ENCODE measurements around the gene LRRC8B. TPM values are rescaled to one million over a fixed set of nuclear protein-coding genes. Genes with fewer than 3 reads are reported as not detected.
"Not testable (repeated sequence)": the region's sequence is repeated elsewhere in the genome, so short reads cannot be mapped to it uniquely, and the experiment has no call there.

LRRC8B gene
- 10.0 and 15.6 TPM in 2 replicates for total RNA-seq (2014; rRNA removed; shearing (Covaris generic))

DNA sequence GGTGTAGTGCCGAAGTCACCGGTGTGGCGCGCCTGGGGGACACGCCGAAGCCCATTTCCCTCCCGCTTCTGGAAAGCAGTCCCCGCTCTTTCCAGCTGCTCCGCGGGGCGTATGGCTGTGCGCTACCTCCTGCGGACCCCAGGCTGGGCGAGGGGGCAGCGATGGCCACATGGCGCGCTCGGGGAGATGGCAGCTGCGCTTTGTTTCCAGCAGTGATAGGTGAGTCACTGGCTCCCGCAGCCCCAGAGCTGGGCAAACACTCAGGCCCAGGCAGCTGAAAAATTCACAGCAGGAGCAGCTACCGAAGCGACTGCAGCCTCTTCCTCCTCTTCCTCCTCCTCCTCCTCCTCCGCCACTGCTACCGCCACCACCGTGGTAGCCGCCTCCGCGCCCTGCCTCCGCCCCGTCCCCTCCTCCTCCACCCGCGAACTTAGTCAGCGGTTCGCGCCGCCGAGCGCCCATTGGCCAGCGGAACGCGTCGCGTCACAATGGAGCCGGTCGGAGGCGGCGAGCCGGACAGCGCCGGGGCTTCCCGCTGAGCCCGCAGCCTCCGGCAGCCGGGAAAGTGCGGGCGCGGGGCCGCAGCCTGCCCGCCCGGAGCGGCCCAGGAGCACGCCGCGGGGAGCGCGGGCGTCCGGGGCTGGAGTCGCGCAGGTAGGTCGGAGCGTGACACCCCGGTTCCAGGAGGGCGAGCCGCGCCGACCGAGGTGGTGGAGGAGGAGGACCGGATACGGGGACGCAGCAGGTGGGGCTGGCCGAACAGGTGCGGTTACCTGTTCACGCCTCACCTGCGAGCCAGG, at the start of gene LRRC8B:
LRRC8B (plus strand) TSS at position 461 of the 800 bp plus-strand sequence. CDS start 57,822 bp downstream, outside the sequence.
- in situ Hi-C loops (cut with HindIII; ENCODE audit: low sequenced_read_pairs): no loop called here
- peak; percentile 79 for DNase-seq (ENCODE audit: low spot score)

DNA sequence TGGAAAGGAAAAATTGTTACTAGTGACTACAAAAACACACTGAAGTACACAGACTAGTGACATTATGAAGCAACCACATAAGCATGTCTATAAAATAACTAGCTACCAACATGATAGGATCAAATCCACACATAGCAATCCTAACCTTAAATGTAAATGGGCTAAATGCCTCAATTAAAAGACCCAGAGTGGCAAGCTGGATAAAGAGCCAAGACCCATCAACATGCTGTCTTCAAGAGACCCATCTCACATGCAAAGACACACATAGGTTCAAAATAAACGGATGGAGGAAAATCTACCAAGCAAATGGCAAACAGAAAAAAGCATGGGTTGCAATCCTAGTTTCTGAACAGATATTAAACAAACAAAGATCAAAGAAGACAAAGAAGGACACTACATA, 49.4 kb upstream of the LRRC8B start:
- in situ Hi-C loops (cut with HindIII; ENCODE audit: low sequenced_read_pairs): no loop called here
- DNase-seq (ENCODE audit: low spot score): no peak

DNA sequence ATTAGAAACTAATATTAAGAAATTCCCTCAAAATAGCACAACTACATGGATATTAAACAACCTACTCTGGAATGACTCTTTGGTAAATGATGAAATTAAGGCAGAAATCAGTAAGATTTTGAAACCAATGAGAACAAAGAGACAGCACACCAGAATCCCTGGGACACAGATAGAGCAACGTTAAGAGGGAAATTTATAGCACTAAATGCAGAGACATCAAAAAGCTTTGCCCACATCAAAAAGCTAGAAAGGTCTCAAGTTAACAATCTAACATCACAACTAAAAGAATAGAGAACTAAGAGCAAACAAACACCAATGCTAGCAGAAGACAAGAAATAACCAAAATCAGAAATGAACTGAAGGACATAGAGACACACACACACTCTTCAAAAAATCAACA, 48.6 kb upstream of the LRRC8B start:
- DNase-seq (ENCODE audit: low spot score): no peak
- in situ Hi-C loops (cut with HindIII; ENCODE audit: low sequenced_read_pairs): no loop called here

DNA sequence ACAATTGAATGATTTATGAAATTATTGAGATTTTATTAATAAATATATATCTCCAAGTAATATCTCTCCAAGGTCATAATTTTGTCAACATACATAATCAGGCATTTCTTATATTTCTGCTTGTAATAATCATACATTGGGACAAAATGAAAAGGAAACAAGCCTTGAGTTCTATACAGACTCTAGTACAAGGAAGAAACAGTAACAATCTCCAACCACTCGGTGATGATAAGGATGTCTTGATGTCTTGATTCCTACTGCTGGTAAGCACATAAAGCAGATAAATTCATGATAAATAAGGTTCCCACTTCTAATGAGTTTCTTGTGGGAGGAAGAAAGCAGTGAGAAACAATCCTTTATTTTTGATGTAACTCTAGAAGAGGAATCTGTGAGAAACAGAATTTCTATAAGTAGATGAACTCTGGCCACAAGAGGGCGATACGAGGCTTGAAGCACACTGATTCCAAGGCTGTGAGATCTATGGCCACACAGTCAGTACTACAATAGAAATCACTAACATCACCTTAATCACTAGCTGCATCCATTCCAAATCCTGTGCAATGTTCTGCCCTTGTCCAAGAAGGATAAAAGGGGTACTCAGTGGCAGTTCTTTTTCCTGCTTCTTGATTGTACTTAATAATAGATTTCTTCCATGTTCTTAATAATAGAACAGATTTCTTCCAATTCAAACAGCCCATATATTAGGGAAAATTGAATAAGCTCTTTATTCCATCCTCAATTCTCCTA, 41.4 kb upstream of the LRRC8B start:
- in situ Hi-C loops (cut with HindIII; ENCODE audit: low sequenced_read_pairs): no loop called here
- DNase-seq (ENCODE audit: low spot score): peak; percentile 83

DNA sequence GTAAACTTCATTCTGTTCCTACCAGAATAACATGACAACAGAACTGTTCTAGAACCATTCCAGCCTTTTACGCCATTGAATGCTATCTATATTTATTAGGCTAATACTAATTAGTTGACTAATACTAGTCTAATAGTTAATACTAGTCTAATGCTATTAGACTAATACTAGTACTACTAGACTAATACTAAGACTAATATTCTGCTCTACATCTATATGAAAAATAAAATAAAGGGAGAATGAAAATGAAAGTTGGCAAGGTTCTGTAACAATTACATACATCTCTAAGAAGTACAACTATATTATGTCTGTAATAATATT, 40.9 kb upstream of the LRRC8B start:
- in situ Hi-C loops (cut with HindIII; ENCODE audit: low sequenced_read_pairs): no loop called here
- no peak for DNase-seq (ENCODE audit: low spot score)

DNA sequence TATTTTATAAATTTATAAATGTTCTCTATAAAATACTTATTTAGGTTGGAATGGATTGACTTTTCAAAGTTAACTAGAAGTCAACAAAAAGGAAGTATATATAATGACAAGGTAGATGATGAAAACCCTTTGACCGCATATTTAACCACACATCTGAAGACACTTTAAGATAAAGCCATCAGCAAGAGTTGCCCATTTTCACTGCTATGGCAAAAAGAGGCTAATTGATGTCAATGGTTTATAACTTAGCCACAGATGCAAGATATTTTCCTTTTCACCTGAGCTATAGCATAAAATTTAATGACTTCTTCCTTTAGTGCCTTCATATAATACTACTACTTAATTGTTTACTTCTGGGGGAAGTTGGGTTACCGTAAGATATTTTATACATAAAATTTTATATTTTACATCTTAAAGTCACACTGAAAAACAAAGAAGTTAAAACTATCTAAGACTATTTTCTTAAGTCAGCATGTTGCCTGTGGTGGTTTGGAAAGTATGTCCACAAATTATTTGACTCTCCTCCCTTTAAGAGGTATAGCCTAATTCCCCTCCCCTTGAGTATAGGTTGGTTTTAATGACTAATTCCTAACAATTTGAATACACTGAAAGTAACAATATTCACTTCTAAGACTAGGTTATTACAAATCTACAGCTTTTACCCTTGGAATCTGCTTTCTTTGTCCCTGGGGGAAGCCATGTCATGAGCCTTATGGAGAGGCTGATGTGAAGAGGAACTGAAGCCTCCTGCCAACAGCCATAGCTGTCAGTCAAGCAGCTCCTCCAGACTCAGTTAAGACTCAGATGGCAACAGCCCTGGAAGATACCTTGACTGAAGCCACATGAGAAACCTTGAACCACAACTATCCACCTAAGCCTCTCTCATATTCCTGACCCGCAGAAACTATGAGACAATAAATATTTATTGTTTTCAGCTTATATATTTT, 40.3 kb upstream of the LRRC8B start:
- in situ Hi-C loops (cut with HindIII; ENCODE audit: low sequenced_read_pairs): no loop called here

DNA sequence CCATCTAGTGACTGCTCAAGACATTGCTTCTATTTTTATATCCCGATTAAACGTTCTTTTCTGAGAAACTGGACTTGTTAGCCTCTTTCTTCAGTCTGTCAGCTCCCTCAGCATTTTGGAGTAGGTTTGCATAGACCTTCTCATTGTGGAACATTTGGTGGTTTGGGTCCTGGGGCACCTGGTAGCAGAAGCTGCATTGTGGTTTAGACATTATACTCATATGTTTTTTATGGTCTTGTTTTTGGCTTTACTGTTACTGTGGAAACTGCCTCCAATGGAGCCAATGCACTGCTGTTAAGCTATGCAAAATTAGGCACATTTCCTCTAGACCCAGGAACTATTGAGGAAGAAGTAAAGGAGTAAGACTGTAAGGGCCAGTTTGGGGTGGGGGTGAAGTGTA, 36.7 kb upstream of the LRRC8B start:
- in situ Hi-C loops (cut with HindIII; ENCODE audit: low sequenced_read_pairs): no loop called here
- DNase-seq (ENCODE audit: low spot score): no peak

More for the DNA sequence above, 40.3 kb upstream of the LRRC8B start:
- no peak for DNase-seq (ENCODE audit: low spot score)

DNA sequence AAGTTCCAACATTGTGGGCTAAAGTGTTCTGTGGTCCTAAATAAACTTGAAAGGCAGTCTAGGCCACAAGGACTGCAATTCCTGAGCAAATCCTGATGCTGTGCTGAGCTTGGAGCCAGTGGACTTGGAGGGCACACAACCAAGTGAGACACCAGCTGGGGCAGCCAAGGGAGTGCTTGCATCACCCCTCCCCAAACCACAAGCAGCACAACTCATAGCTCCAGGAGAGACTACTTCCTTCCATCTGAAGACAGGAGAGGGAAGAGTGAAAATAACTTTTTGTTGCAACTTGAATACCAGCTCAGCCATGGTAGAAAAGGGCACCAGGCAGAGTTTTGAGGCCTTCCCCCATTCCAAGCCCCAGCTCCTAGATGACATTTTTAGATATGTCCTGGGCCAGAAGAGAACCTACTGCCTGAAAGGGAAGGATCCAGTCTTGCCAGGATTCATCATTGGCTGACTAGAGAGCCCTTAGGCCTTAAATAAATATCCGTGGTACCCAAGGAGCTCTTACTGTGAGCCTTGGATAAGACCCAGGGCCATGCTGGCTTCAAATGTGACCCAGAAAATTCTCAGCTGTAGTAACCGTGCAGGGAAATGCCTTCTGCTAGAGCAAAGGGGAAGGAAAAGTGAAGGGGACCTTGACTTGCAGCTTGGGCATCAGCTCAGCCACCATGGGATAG, 35.4 kb upstream of the LRRC8B start:
- in situ Hi-C loops (cut with HindIII; ENCODE audit: low sequenced_read_pairs): no loop called here
- peak; percentile 19 for DNase-seq (ENCODE audit: low spot score)

DNA sequence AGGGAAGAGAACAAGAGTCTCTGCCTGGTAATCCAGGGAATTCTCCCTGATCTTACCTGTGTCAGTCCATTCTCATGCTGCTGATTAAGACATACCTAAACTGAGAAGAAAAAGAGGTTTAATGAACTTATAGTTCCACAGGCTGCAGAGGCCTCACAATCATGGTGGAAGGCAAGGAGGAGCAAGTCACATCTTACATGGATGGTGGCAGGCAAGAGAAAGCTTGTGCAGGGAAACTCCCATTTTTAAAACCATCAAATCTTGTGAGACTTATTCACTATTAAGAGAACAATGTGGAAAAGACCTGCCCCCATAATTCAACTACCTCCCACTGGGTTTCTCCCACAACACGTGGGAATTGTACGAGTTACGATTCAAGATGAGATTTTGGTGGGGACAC, 34.2 kb upstream of the LRRC8B start:
- in situ Hi-C loops (cut with HindIII; ENCODE audit: low sequenced_read_pairs): no loop called here
- no peak for DNase-seq (ENCODE audit: low spot score)

DNA sequence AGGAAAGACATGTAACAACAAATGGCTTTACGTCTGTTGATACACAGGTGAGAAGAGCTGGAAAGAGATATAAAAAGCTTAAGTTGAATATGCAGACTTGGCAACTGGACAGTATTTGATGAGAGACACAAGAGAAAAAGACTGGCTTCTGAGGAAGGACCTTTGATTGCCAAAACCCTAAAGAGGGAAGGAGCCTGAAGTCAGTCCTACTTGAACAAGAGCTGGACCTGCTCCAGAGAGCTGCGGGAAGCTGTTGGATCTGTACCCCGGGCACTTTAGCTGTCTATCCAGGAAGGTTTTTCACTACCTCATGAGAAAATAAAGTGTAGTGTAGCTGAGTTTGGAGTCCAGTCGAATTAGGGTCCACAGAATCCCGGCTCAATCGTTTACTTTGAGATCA, 25.3 kb upstream of the LRRC8B start:
- DNase-seq (ENCODE audit: low spot score): peak; percentile 8
- in situ Hi-C loops (cut with HindIII; ENCODE audit: low sequenced_read_pairs): no loop called here

DNA sequence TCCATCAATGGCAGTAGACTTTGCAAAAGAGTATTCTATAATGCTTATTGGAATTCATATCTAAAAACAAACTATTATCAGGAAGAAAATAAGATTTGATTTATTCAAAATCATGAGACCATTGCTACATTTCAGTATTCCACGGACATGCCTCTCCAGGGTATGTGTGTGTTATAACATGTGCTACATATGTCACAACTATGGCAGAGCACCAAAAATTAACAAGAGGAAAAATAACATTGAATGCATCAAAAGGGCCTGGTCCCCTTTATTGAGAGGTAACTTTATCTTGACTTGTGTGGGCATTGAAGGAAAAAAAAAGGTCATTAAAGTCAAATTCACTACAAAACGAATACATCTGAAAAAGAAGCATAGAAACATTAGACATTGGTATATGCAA, 22.6 kb upstream of the LRRC8B start:
- in situ Hi-C loops (cut with HindIII; ENCODE audit: low sequenced_read_pairs): no loop called here
- no peak for DNase-seq (ENCODE audit: low spot score)

DNA sequence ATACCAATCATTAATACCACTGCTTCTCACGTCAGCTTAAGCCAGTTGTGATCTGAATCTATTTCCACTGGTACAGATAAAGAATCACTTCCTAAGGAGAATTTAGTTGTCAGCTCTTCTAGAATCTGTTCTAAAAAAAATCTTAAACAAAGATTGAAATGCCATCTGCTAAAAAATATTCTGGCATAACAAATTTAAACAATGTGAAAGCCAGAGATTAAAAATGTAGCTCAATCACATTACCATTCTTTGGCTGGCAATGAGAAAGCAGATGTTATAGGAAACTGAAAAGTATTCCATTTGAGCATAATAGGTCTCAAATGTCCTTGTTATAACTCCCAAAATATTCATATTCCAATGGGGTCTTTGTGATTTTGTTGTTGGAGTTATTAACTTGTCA, 21.7 kb upstream of the LRRC8B start:
- in situ Hi-C loops (cut with HindIII; ENCODE audit: low sequenced_read_pairs): no loop called here
- DNase-seq (ENCODE audit: low spot score): no peak

DNA sequence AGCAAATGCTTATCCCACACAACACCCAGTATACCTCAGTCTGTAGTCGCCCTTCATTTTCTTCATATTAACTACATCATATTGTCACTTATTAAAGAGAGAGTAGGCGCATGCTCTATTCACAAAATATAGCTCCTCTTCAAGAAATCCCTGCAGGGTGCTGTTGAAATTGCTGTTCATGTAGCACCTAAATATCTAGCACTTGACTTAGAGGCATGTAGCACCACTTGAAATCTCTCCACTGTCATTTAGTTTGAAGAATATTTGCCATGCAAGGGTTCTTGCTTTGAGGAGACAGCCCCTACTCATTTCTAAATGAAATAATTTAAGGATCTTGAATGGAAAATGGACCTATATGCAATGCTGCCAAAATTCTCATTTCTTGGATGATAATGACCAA, 20.9 kb upstream of the LRRC8B start:
- in situ Hi-C loops (cut with HindIII; ENCODE audit: low sequenced_read_pairs): no loop called here
- DNase-seq (ENCODE audit: low spot score): no peak

DNA sequence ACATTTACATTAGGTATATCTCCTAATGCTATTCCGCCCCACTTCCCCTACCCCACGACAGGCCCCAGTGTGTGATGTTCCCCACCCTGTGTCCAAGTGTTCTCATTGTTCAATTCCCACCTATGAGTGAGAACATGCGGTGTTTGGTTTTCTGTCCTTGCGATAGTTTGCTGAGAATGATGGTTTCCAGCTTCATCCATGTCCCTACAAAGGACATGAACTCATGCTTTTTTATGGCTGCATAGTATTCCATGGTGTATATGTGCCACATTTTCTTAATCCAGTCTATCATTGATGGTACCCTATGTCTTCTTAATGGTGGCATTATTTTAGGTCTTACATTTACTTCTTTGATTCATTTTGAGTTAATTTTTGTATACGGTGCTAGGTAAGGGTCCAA, 14.6 kb upstream of the LRRC8B start:
- DNase-seq (ENCODE audit: low spot score); in situ Hi-C loops (cut with HindIII; ENCODE audit: low sequenced_read_pairs): not testable (repeated sequence)

DNA sequence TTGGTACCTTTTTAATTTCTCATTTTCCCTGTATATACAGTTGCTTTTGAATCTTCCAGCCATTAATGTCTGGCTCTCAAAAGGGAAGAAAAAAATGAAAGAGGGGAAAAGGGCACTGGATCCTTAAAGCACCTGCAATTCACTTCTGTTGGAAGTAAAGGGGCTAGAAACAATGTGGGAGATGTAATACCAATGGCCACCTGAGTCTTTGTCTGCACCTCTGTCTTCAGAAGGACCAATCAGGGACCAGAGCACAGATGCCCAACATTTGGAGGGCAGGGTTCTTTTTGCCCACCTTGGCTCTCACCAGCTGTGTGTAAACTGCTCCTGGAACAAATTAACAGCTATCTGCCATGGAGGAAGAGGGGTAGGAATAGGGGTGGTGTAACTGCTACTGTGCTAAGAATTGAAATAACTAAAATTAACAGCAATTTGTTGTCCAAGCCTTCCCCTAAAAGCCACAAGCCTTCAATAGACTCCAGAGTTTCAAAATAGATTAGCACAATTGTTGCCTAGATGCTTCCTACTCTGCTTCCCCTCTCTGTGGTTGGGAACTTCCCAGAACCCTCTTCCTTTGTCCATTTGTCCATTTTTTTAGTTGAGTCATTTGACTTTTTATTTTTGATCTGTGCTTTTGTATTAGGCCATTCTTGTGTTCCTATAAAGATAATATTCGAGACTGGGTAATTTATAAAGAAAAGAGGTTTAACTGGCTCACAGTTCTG, 11.5 kb upstream of the LRRC8B start:
- no peak for DNase-seq (ENCODE audit: low spot score)
- in situ Hi-C loops (cut with HindIII; ENCODE audit: low sequenced_read_pairs): no loop called here

DNA sequence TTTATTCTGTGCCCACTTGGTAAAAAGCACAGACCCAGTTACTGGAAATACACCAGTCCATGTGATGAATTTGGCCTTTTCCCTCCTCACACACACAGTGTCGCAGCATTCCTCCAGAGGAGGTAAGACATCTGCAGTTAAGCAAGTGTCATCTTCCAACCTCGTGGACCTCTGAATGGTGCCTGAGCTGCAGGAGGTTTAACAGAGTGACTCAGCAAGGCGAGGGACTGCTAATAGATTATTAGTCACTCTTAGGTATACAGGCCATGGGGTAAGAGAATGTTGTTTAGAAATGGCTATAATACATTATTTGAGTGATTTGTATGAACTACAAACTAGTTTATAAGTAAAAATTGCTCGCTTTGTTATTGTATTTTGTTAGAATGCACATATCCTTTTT, 8.6 kb upstream of the LRRC8B start:
- in situ Hi-C loops (cut with HindIII; ENCODE audit: low sequenced_read_pairs): no loop called here
- DNase-seq (ENCODE audit: low spot score): no peak

DNA sequence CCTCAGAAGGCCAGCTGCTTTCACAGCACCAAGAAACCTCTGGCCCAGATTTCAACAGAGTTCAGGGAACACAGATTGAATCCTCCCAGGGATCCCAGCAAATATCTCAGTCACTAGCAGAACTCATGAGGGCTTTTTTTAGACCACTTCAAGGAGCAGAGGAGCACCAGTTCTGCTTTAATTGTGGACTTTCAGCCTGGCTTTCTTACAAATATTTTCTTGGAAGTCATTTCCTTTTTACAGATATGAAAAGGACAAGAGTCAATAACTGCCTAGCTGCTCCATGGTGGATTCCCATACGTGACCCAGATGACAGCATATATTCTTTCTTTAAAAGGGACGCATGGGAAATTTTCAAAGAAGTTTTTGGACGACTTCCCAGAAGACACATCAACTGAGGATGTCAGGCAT, 6.4 kb upstream of the LRRC8B start:
- no peak for DNase-seq (ENCODE audit: low spot score)
- in situ Hi-C loops (cut with HindIII; ENCODE audit: low sequenced_read_pairs): no loop called here

DNA sequence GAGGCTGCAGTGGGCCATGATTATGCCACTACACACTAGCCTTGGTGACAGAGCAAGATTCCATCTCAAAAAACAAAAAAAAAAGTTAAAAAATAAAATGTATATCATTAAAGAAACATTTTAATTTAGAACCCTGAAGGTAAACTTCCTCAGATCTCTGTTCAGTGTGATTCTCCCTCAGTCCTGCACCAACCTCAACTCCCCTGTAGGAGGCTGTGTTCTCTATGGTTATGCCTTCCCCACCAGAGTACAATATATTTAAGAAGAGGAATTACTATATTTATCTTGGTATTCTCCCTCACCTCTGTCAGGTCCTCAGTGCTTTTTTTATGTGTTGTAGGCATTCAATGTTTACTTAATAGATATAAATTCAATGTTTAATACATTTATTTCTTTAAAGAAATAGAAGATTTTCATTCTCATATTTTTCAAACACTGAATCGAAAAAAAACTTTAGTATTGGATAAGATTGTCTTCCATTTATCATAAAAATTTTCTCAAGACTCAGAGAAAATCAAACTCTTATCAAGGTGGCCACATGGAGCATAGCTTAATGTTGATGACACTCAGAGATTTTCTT, 4.8 kb upstream of the LRRC8B start:
- in situ Hi-C loops (cut with HindIII; ENCODE audit: low sequenced_read_pairs): no loop called here
- no peak for DNase-seq (ENCODE audit: low spot score)
